Tongue (tissue), 2 donors: Measurements from ENCODE around the gene PSEN1. TPM values are rescaled to one million over a fixed set of nuclear protein-coding genes. Genes with fewer than 3 reads are reported as not detected.

Source experiments
- DNase-seq: peaks from one replicate; pipeline ENCODE4 v3.0.0-alpha.2; 2015
- total RNA-seq: library from RNA; depleted of rRNA; stranded (reverse); fragments of >200 nt; gene quantifications from one replicate; pipeline ENCODE4 v1.2.3, GENCODE V29; 2014

Gene PSEN1
- total RNA-seq: 49.5 TPM

DNA sequence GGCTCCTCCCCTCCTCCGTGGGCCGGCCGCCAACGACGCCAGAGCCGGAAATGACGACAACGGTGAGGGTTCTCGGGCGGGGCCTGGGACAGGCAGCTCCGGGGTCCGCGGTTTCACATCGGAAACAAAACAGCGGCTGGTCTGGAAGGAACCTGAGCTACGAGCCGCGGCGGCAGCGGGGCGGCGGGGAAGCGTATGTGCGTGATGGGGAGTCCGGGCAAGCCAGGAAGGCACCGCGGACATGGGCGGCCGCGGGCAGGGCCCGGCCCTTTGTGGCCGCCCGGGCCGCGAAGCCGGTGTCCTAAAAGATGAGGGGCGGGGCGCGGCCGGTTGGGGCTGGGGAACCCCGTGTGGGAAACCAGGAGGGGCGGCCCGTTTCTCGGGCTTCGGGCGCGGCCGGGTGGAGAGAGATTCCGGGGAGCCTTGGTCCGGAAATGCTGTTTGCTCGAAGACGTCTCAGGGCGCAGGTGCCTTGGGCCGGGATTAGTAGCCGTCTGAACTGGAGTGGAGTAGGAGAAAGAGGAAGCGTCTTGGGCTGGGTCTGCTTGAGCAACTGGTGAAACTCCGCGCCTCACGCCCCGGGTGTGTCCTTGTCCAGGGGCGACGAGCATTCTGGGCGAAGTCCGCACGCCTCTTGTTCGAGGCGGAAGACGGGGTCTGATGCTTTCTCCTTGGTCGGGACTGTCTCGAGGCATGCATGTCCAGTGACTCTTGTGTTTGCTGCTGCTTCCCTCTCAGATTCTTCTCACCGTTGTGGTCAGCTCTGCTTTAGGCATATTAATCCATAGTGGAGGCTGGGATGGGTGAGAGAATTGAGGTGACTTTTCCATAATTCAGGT, at the start of gene PSEN1:
Gene PSEN1, plus strand, starts transcription at position 121 of the 839 bp plus-strand sequence. CDS start 11,513 bp downstream, outside the sequence.
- DNase-seq: peak; percentile 97

DNA sequence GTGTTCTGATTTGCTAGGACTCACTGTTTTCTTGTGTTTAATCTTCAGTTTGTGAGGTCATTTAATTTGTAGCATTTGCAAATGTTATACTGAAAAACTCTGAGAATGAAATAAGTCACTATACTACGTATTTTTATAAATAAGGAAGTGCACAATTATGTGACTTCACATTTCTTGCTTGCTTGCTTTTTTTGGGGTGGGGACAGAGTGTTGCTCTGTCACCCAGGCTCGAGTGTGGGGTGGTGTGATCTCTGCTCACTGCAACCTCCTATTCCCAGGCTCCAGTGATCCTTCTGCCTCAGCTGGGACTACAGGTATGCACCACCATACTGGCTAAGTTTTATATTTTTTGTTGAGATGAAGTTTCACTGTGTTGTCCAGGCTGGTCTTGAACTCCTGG, 45.3 kb upstream of the PSEN1 start:
- DNase-seq: no peak

DNA sequence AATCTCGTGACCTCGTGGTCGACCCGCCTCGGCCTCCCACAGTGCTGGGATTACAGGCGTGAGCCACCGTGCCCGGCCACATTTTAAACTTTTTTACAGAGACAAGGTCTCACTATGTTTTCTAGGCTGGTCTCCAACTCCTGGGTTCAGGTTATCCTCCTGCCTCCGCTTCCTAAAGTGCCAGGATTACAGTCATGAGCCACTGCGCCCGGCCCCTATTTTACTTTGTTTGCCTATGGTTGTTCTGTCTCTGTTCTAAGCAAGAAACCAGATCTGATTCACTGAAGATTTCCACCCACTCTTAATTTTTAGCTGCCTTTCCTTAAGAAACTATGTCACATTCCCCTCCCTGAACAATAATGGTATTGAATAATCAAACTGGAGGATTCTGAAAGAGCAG, 38.9 kb upstream of the PSEN1 start:
- DNase-seq: no peak

DNA sequence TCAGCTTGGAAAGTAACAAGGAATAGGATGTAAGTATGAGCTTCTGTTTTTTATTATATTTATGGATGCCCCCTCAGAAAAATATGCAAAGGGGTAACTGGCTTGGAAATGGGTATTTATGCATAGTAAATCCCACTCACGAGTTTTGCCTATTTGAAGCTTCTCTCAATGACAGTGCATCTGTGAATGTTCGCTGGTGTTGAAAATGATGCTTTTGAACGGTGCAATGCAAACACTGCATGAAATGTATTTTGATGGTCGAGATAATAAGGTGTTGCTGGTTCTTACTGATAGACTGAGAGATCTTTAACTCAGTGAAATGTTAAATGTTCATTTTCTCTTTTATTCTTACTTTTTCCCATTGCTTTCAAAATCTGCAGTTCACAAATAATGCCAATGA, 36.0 kb upstream of the PSEN1 start:
- no peak for DNase-seq

DNA sequence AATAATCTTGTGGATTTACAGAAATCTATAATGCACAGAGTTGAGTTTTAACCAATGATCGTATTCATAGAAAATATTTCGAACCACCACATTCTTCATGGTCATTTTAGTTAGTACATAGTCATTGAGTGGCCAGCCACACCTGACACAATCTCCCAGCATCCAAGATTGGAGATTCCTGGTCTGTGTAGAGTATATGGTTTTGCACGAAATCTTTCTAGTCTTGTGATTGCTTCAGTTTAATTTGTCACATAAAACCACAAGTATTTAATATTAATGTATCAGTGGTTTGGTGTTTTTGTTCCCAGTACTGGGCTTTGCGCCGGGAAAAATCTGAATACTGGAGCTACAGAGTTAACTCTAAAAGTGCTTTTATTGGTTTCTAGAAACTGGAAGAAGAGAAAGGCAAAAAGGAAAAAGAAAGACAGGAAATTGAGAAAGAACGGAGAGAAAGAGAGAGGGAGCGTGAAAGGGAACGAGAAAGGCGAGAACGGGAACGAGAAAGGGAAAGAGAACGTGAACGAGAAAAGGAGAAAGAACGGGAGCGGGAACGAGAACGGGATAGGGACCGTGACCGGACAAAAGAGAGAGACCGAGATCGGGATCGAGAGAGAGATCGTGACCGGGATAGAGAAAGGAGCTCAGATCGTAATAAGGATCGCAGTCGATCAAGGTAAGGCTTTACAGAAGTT, 33.4 kb upstream of the PSEN1 start:
- DNase-seq: no peak

DNA sequence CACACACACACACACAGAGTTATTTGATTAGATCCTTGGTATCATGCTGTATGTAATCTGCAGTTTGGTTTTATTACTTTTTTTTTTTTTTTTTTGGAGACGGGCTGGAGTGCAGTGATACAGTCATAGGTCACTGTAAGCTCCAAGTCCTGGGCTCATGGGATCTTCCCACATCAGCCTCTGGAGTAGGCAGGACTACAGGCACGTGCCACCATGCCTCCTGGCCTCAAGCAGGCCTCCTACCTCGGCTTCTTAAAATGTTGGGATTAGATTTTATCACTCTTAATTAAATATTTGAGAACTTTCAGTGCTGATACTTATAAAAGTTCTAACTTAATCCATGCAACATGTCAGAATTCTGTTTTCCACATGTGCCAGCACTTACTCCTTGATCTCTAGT, 31.3 kb upstream of the PSEN1 start:
- no peak for DNase-seq

DNA sequence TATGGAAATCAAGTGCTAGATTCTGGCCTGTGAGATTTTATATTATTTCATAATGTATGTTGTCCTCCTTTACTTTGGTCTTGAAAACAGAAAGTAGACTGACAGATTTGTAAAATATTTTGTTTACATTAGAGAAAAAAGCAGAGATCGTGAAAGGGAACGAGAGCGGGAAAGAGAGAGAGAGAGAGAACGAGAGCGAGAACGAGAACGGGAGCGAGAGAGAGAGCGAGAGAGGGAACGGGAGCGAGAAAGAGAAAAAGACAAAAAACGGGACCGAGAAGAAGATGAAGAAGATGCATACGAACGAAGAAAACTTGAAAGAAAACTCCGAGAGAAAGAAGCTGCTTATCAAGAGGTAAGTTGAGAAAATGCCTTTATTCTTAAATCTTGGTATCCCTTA, 30.6 kb upstream of the PSEN1 start:
- no peak for DNase-seq

DNA sequence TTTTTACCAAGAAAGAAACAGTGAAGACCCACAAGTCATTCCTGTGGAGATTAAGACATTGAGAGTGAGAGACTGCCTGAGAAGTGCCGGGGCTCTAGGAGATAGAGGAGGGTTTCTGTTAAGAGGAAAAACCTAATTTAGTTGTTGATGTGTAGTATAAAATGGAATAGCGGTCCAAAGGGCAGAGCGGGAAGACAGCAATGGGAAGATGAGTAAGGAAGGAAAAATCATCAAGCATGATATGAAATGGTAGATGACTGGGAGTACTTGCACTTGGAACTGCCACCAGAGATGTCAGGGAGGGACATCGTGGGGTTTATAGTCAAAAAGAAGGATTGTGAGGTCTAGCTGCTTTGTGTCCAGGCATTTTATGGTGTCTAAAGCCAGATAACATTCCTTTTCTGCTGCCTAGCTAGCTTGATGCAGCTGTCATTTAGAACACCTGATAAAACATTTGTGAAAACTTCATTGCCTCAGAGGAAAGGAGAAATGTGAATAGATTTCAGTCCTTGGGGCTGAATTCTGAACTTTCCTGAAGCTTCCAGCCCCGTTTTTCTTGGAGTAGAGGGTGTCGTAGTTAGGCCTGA, 20.1 kb upstream of the PSEN1 start:
- no peak for DNase-seq

DNA sequence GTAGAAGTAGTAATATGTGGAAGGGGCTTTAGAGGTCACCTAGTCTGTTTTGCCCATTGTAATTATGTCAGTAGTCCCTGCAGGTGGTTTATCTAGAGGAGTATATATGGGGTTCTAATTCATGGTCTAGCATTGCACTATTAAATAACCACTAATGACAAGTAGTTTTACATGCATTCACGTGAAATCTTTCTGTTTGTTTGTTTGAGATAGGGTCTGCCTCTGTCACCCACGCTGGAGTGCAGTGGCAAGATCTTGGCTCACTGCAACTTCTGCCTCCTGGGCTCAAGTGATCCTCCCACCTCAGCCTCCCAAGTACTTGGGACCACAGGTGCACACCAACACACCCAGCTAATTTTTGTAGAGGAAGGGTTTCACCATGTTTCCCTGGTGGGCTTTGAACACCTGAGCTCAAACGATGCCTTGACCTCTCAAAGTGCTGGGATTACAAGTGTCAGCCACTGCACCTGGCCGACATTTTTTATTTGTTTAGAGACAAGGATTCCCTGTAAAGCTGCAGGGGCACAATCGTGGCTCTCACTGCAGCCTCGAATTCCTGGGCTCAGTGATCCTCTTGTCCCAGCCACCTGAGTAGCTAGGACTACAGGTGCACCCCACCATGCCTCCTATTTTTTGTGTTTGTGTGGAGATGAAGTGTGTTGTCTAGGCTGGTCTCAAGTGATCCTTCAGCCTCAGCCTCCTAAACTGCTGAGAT, 12.0 kb upstream of the PSEN1 start:
- no peak for DNase-seq

DNA sequence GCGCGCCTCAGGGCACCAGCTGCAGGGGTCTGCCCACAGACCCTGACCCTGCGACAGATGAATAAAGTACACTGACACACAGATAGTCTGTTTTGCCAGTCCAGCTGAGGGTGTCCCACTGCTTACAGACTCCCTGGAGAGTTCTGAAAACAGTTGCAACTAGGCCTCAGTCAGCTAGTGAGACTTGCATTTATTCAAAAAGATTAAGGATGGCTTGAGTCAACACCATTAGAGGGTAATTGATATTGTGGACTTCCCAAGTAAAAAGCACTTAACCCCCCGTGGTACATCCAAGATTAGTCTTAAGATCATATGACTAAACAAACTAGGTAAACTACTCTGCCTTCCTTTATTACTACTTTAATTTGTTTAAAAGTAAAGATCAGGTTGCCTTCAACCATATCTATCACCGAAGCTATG, 11.1 kb upstream of the PSEN1 start:
- no peak for DNase-seq

DNA sequence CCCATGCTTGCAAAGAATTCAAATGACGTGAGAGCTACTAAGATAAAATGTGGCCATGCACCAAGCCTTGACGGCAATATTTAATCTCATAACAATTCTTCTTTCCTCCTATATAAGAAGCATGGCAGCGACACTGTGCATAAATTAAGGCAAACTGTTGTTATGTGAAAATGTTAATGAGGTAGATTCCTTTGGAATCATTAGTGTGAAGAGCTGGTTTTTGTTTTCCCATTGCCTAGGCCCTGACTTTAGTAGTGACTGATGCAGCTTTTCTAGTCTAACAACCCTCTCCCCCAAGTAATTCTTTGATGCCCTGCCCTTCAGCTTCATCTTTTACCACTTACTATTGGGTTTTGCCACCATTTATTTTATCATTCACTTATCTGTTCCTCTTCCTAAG, 10.6 kb upstream of the PSEN1 start:
- no peak for DNase-seq

DNA sequence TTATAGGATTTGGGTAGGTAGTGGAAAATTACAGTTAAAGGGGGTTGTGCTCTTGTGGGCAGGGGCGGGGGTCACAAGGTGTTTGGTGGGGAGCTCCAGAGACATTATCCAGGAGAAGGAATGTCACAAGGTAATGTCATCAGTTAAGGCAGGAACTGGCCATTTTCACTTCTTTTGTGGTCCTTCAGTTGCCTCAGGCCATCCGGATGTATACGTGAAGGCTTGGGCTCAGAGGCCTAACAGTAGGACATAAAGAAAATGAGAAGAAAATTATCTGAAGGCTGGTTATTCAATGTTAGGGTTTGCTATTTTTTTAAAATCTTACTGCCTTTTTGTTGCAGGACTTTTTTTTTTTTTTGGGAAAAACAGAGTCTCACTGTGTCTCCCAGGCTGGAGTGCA, 2.5 kb upstream of the PSEN1 start:
- DNase-seq: no peak

DNA sequence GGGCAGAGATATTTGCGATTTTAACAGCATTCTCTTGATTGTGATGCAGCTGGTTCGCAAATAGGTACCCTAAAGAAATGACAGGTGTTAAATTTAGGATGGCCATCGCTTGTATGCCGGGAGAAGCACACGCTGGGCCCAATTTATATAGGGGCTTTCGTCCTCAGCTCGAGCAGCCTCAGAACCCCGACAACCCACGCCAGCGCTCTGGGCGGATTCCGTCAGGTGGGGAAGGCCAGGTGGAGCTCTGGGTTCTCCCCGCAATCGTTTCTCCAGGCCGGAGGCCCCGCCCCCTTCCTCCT, 271 bp upstream of the PSEN1 start:
- no peak for DNase-seq

DNA sequence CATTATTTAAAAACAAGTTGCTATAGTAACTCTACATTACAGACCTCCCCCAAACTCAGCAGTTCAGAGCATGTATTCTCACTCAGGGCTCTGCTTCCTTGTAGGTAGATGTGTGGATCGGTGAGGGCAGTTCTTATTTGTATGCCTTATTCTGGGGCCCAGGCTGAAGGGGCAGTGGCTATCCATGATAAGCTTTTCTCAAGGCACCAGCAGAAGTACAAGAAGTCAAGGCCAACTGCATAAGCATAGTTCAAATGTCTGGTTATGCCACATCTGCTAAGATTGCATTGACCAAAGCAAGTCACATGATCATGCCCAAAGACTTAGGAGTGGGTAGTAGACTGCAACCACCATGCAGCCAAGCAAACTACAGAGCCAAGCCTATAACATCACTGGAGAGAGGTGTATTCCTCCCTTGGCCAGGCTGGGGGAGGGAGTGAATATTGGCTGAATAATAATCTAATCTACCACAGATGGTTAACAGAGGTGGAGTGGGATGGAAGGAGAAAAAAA, 4.6 kb downstream of the PSEN1 start:
- DNase-seq: no peak

DNA sequence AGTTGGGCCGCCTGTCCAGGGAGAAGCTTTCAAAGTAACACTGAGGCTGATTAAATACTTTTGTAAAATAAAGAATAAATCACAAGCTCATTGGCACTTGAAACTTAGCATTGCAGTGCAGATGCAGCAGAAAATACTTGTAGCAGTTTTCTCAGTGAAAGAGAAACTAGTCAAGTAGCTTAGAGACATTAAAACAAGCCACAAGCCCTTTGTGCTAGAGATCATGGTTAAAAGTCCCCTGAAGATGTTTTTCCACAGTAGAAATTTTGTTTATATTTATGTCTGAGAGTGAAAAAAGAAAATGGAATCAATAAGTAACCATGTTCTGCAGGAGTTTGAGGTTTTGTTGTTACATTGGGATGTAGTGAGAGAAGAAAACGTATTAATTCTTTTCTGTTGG, 5.9 kb downstream of the PSEN1 start:
- no peak for DNase-seq

DNA sequence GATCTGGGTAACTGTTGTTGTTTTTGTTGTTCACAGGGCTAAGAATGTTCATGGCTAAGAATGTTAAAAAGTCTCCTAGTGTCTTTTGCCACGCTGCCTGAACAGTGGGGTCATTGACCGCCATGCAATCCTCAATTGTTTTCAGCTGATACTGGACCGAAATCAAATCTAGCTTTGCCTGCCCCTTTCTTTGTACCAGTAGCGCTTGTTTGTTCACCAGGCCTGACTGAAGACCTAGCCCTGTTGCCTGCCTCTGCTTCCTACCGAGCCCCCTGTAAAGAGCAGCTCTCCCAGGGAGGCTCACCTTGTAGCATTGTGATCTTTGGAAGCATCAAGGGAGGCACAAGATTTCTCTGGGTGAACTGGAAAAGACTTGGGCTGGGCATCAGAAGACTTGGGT, 6.7 kb downstream of the PSEN1 start:
- no peak for DNase-seq

DNA sequence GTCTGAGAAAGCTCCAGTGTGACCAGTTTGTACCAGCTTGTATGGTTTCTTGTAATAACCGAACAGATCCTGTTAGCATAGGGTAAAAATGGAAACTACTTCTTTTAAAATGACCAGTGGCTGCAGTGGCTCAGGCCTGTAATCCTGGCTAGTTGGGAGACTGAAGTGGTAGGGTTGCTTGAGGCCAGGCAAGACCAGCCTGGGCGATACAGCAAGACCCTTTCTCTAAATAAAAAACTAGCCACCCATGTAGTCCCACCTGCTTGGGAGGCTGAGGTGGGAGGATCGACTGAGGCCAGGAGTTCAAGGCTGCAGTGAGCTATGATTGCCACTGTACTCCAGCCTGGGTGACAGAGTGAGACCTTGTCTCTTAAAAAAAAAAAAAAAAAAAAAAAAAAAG, 7.3 kb downstream of the PSEN1 start:
- DNase-seq: no peak

DNA sequence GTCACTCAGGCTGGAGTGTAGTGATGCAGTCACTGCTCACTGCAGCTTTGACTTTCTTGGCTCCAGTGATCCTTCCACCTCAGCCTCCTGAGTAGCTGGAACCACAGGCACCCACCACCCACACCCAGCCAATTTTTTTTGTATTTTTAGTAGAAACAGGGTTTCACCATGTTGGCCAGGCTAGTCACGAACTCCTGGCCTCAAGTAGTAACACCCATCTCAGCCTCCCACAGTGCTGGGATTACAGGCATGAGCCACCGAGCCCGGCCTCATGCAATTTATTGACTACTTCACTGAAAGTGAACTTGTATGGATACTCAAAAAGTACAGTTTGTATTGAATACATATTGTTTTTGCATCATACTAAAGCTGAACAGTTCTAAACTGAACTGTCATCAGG, 9.1 kb downstream of the PSEN1 start:
- no peak for DNase-seq

DNA sequence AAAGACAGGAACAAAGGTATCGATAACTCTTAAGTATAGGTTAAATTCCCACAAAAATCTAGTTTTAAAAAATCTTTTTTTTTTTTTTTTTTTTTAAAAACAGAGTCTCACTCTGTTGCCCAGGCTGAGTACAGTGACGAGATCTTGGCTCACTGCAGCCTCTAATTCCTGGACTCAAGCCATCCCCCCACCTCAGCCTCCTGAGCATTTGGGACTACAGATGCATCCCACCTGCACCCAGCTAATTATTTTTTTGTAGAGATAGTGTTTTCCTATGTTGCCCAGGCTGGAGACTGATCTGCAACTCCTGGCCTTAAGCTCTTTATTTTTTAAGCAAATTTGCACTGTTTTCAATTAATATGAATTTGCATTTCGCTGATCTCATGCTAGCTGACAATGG, 9.8 kb downstream of the PSEN1 start:
- no peak for DNase-seq

DNA sequence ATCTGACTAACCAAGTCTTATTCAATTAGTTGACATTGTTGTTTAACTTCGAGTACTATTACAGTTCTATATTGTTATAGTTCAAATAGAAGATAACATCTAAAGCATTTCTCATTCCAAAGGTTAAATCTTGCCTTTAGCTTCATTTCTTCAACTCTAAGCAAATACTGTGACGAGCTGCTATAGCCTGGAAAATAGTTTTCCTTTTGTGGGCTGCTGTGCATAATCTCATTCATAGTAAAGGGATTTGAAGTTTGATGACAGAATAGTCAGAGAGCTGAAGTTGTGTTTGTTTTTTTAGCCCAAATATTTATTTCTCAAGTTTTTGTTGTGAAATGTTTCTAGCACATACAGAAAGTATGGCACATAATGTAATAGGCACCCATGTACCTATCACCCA, 13.4 kb downstream of the PSEN1 start:
- DNase-seq: no peak

DNA sequence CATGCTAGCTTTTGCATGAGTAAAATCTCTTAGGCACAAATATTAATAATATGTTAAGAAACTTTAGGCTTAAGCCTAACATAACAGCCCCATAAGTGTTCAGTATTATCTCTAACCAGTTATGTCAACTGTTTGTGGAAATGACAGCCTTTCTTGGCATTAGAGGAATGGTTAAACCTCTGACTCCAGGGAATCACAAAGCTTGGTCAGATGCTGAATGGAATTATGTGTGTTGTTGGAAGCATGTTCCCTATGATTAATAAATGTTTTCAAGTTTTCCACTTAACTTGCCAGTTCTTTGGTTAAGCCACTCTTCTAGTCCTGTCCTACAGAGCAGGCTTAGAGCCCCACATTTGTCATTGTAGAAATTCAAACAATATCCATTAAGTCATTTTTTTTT, 17.0 kb downstream of the PSEN1 start:
- DNase-seq: no peak

DNA sequence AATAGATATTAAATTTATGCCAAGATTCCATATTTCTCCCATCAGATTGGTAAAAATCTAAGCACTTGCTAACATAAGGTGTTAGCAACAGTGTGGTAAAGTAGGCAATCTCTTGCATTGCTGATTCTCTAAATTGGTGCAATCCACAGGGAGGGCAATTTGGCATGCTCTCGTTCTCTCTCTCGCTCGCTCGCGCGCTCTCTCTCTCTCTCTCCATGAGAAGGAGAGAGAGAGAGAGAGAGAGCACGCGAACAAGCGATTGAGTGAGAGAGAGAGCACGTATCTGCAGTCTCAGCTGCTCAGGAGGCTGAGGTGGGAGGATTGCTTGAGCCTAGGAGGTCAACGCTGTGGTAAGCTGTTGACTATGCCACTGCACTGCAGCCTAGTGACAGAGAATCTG, 25.9 kb downstream of the PSEN1 start:
- DNase-seq: no peak

DNA sequence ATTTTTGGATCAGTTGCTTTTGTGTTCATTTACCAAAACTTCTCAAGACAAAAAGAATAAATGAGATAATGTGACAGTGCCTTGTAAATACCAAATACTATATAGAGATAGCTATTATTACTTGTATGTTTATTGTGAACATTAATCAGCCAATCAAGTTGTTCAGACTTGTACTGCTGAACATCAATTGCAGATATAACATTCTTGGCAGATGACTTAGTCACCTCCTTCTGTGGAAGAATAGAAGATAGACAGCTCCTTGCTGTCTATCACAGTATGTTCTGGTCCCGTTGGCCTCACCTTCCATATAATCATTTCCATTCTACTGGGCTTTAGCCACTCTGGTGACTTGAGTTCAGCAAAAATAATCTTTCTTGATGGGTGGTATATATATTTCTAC, 30.1 kb downstream of the PSEN1 start:
- DNase-seq: no peak
